Fibroblast of lung (primary cell): ENCODE results near the gene RITA1.

Experiments used
- EZH2 ChIP-seq: IDR thresholded peaks from 2 replicates; pipeline ENCODE4 v1.5.1; 2012; ENCODE audit warnings: low read length, control low read depth, mild to moderate bottlenecking; ENCODE audit errors: missing control alignments
- TF ChIP-seq, protein P1 (sequence below), 2 donors: IDR thresholded peaks in 1 of 2; conservative IDR thresholded peaks in 1 of 2; 1 replicate in 1 of 2; 2 replicates in 1 of 2; pipeline ENCODE4 v1.5.1; 2011 to 2012; ENCODE audit warnings: low read length in 2 of 2, control low read depth in 1 of 2, inconsistent platforms in 1 of 2, low read depth in 1 of 2, mild to moderate bottlenecking in 1 of 2

DNA sequence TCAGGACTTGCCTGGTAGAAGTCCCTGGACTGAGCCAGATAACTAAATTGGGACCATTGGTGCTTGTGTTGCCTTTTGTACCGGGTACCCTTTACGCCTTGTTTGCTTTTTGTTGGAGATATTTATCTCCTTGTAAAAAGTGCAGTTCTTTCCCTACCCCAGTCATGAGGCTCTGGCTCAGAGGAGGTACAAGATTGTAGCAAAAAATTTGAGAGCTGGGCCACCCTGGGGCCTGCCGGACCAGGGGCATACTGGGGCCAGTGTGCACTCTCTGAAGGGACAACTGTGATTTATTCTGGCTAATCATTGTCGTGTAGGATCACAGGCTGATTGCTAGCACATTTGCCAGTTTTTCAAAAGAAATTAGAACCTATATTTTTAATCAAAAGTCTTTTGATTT, 49.0 kb downstream of the RITA1 start:
- TF ChIP-seq, protein P1, sequence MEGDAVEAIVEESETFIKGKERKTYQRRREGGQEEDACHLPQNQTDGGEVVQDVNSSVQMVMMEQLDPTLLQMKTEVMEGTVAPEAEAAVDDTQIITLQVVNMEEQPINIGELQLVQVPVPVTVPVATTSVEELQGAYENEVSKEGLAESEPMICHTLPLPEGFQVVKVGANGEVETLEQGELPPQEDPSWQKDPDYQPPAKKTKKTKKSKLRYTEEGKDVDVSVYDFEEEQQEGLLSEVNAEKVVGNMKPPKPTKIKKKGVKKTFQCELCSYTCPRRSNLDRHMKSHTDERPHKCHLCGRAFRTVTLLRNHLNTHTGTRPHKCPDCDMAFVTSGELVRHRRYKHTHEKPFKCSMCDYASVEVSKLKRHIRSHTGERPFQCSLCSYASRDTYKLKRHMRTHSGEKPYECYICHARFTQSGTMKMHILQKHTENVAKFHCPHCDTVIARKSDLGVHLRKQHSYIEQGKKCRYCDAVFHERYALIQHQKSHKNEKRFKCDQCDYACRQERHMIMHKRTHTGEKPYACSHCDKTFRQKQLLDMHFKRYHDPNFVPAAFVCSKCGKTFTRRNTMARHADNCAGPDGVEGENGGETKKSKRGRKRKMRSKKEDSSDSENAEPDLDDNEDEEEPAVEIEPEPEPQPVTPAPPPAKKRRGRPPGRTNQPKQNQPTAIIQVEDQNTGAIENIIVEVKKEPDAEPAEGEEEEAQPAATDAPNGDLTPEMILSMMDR (conservative IDR thresholded peaks at IDR 0.05 in 1 of 2, IDR thresholded peaks at IDR 0.05 in 1 of 2; ENCODE audit: low read depth in 1 of 2, low read length in 2 of 2) = no peak
- TF ChIP-seq EZH2 = no peak
